ENCODE measurements around the gene WDR54.
"Not testable (repeated sequence)": the region's sequence is repeated elsewhere in the genome, so short reads cannot be mapped to it uniquely, and the experiment has no call there.

Gene WDR54

DNA sequence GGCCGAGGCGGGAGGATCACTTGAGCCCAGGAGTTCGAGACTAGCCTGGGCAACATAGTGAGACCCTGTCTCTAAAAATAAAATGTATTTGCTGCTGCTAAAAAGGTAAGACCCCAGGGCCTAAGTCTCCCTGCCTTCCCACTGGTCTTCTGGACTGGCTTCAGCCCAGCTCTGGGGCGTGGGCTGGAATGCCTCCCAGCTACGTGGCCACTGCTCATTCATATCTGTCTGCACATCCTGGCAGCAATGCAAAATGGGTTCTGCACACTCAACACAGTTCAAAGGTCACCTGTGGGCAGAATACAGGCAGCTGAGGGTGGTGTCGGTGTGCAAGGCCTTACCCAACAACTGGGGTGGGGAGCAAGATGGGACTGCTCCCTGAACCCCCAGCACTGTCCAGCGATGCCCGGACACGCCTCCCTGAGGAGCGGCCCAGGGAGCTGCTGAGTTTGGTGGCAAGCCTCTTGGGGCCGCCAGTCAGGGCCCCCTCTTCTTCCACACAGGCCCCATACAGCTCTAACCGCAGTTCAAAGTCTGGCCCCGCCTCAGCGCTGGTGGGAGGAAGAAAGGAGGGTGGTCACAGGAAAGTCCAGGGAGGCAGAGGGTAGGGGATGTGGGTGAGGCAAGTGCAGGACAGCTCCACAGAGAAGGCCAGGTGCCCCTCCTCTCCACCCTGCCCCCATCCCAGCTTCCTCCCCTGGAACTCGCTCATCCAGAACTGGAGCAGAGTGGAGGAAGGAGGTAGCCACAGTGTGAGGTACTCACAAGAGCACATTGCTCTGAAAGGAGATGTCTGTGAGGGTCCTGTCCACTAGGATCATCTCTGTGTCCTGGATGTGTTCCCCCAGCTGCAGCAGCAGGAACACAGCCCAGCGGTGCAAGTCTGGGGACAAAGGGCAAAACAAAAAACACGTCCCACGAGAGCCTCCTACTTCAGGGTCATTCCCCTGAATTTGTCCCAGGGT, 8.2 kb downstream of the WDR54 start:
- no peak for DNase-seq (ENCODE audit: low read depth in 2 of 2)

DNA sequence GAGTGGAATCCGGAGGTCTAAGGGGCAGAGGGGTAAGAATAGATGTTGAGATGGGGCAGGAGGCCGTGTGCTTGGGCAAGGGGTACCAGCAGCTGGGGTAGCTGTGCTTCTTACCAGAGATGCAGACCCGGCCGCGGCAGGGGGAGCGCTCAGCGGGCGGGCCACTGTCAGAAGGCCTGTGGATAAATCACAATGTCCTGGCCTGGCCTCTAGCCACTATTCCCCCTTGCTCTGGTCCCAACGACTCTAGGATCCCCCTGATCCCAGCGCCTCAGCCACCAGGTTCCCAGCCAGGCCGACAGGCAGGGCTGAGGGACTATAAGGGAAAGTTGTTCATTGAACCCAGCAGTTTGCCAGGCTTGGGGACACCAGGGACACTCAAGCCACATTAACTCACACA, 9.0 kb downstream of the WDR54 start:
- DNase-seq (ENCODE audit: low read depth in 2 of 2), result no peak

DNA sequence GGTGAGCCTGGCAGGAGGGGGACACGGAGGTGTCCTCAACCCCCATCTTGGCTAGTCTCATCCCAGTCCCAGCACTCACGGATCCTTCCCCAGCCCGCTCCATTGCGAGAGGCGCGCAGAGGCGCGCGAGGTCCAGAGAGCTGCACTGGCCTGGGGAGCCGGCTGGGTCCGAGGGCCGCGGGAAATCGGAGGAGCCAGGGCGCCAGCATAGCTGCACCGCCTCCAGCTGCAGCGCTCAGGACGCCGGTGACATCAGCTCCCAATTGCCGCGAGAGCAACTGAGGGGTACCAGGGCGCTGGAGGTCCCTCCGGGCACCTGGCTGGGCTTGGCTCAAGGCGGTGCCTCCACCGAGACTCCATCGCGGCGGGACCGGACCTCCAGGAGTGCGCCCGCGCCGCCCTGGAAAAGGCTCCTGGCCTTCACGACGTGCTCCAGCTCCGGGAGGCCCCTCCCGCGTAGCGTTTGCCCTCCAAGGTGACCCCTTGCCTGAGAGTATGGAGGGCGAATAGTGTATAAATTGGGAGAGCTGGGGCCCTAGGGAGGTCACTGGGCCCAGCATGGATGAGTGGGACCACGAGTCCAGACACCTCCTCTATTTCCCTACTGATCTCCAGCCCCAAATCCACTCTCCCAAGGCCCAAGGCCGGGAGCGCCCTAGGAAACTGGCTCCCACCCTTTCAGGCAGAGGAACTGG, 14.7 kb downstream of the WDR54 start:
- DNase-seq (ENCODE audit: low read depth in 2 of 2), result no peak

DNA sequence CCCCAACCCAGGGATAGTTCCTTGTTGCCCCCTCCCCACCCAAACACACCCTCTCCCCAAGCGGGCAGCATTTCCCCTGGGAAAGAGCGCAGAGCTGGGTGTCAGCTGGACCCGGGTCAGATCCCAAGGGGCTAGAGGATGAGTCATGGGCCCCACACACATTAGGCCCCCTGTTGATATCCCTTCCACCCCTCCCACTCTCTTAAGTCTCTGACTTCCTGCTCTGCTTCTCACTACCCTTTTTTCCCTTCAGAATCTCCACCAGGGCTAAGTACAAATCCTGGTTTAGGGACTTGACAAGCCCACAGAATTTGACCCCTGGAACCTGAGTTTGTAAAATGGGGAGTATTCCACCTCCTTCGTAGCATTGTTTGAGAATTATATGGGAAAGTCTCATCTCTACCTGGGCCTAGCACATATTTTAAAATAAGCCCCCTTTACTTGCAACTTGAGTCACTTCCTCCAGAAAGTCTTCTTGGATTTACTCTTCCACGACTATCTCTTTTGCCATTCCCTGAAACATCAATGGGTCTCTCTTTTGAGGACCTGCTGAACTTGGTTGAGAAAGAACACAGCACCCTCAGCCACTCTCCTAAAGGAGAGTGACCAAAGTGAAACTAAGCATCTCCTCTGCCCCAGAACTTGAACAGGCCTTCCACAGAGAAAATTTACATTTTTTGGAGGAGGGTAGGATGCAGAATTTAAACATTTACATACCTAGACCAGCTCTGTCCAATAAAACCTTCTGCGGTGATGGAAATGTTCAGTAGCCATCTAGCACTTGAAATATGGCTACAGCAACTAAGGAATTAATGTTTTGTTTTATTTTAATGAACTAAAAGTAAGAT, 15.5 kb downstream of the WDR54 start:
- no peak for DNase-seq (ENCODE audit: low read depth in 2 of 2)

DNA sequence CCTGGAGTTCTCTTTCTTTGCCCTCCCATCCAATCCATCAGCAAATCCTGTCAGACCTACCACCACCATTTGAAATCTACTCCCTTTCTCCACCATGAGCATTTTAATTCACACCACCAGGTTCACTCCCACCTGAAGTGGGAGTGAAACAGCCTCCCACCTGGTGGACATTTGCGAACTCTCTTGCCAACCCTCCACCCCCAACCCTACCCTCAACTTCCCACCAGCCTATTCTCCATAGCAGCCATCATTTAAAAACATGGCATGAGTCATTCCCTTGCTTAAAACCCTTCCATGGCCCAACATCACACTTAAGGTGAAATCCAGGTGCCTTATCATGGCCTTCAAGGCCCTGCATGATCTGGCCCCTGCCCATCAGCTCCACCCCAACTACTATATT, 16.7 kb downstream of the WDR54 start:
- DNase-seq (ENCODE audit: low read depth in 2 of 2), result no peak

DNA sequence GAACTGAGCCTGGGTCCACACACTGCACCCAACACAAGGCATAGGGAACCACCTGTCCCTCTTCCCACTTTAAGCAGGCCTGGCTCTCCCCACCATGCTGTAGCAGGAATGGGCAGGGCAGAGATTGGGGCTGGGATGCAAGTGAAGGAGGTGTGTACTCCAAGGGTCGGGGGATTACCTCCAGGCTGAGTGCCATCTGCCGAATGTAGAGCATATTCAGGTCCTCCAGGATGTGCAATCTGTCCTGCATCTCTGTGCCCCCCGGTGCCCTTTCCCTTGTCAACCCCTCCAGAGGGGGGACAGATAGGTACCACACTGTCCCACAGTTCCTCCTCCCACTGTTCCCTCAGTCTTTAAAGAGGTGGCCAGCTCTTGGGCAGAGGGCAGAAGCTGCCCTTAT, 17.8 kb downstream of the WDR54 start:
- DNase-seq (ENCODE audit: low read depth in 2 of 2), result no peak

DNA sequence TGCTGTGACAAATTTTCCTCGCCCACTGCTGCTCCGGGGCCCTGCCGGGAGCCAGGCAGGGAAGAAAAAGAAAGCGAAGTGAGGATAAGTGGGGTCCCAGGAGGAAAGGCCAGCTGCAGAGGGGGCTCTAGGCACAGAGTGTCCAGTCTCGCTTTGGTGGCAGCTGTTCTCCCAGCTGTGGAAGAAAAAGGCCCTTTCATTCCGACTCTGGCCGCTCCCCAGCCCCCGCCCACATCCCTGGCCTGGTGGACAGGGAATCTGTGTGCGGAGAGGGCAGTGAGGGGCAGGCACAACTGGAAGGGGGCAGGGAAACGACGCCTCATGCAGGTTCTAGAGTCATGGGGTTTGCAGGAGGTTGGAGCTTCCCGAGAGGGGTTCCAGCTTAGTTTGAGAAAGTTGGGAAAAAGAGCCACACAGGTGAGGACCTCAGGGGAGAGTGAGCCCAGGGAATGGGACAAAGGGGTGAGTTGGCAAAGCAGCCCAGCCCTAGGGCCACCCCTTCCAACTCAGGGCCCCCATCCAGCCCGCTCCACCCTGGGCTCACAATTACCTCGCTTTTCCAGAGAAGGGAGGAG, 18.4 kb downstream of the WDR54 start:
- no peak for DNase-seq (ENCODE audit: low read depth in 2 of 2)

DNA sequence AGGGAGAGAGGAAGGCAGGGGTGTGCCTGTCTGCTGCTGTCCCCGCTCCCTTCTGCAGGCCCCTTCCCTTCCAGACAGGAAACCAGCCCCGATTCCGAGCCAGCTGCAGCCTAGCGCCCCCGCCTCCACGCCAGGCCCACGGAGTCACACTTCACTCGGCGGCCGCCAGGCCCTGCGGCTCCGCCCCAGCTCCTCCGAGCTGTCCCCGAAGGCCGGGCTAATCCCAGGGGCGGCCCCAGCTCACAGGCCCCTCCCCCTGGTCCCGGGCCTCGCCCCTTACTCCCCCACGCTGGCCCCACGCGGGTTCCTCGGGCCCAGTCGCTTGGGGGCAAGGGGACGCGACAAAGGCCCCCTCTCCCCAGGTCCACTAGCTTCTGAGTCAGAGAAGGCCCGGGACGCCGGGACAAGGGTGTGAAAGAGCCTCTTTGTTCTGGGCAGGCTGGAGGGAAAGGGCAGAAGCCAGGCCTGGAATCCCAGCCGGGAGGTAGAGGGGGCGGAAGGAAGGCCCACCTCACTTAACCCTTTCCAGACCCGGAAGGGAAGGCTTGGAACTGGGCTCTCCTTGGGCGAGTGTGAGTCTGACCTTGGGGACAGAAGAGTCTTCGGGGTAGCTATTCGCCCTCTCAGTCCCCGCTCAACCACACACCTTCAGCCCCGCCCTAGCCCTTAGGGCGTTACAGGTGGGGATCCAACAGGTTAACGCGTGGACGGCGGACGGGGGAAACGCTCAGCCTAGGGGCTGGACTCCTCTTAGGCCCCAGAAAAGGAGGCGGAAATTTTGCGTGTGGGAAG, 19.0 kb downstream of the WDR54 start:
- peak; percentile 19 to 43 for DNase-seq (ENCODE audit: low read depth in 2 of 2)

DNA sequence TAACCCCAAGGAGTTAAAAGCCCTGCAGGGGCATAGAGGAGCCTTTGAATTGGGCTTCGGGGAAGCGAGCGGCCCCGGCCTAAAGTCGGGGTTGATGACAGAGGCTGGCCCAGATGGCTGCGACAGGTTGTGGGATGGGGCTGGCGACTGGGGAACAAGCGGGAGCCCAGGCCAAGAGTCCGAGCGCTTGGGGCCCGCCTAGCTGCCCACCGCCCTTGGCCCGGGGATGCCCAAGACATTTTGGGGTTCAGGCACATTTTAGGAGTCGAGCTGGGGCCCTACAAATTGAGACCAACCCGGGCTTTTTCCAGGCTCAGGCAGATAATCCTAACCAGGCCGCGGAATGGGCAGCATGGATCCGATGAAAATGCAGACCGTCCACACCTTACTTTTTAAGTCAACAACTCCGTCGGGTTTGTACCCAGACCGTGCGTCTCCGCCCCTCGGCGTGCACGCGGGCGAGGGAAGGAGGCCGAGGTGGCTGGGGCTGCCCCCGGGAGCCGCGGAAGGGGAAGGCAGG, 19.7 kb downstream of the WDR54 start:
- DNase-seq (ENCODE audit: low read depth in 2 of 2), result no peak

DNA sequence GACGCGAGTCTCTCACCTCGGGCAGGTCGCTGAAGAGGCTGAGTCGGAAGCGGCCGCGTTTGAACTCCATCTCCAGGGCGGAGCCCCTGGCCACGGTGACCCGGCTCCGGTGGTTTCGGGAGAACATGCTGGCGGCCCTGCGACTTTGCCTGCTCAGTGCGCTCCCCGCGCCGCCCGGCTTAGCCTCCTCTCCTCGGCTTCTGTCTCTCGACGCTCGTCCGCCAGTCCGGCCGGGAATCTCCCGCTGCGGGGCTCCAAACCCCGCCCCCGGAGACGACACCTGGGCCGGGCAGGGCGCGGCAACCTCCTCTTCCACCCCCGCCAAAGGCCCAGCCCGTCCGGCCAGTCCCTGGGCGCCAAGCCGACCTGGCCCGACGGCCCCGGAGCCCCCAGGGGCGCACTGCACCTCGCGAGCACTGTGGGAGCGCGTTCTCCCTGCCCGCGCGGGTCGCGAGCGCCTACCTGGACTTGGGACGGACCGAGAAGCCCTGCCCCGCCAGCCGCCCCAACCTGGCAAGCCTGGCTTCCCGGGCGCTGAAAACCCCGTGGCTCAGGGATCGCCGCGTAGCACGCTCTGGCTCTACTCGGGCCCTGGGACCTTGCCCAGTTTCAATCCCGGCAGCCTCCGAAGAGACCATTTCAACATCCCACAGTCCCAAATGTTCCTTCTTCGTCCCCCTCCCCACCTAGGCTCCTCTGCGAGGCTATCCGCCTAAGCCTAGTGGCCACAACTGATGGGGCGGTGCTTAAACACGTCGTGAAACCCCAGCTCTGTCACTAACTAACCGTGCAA, 20.4 kb downstream of the WDR54 start, which contains the start of gene RTKN:
TSS of gene RTKN (minus strand) at position 248 of the 793 bp plus-strand sequence. CDS start at position 127, 121 bp downstream.
- DNase-seq (ENCODE audit: low read depth in 2 of 2), result no peak

DNA sequence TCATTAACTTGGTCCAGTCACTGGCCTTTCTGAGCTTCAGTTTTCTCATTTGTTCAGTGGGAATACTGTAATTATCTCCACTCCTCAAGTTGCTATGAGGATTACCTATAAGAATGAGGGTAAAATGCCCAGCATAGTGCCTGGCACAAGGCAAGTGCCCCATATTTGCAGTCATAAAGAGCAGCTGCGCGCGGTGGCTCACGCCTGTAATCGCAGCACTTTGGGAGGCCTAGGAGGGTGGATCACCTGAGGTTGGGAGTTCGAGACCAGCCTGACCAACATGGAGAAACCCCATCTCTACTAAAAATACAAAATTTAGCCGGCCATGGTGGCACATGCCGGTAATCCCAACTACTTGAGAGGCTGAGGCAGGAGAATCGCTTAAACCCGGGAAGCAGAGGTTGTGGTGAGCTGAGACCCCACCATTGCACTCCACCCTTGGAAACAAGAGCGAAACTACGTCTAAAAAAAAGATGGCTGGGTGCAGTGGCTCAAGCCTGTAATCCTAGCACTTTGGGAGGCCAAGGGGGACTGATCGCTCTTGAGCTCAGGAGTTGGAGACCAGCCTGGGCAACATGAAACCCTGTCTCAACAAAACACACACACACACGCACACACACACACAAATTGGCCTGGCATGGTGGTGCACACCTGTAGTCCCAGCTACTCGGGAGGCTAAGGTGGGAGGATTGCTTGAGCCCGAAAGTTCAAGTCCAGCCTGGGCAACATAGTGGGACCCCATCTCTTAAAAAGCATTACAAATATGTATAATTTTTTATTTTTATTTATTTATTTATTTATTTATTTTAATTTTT, 21.2 kb downstream of the WDR54 start:
- not testable (repeated sequence) for DNase-seq (ENCODE audit: low read depth in 2 of 2)

DNA sequence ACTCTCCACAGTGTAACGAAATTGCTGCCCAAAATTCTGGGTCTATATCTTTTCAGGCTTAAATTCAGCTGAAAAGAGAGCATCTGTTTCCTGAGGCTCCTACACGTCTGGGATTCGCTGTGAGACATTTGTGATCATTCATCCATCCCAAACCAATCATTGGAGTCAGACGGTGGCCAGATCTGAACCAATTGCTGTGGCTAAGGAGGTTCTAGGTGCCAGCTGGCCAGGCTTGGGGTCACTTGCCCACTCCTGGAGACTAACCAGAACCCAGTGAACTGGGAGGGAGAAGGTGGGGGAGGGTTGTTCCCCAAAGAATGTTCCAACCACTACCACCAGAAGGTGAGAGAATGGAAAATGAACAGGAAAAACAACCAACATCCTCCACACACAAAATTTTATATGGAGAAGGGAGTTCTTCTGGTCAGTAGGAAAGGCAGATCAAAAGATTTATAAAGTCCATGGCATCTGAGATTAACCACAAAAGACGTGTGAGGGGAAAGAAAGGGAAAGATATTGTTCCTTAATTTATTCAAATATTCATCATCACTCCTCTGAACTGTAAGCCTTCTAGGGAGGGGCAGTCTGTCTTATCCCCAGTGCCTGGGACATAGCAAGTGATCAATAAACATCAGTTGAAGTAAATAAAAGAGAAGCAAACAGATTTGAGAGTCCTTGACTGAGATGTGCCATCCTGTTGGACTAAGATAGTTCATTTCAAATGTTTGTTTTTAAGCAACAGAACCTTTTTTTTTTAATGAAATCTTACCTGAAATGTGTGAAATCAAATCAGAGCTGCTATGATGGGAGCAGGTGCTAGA, 23.2 kb downstream of the WDR54 start:
- DNase-seq (ENCODE audit: low read depth in 2 of 2), result no peak

DNA sequence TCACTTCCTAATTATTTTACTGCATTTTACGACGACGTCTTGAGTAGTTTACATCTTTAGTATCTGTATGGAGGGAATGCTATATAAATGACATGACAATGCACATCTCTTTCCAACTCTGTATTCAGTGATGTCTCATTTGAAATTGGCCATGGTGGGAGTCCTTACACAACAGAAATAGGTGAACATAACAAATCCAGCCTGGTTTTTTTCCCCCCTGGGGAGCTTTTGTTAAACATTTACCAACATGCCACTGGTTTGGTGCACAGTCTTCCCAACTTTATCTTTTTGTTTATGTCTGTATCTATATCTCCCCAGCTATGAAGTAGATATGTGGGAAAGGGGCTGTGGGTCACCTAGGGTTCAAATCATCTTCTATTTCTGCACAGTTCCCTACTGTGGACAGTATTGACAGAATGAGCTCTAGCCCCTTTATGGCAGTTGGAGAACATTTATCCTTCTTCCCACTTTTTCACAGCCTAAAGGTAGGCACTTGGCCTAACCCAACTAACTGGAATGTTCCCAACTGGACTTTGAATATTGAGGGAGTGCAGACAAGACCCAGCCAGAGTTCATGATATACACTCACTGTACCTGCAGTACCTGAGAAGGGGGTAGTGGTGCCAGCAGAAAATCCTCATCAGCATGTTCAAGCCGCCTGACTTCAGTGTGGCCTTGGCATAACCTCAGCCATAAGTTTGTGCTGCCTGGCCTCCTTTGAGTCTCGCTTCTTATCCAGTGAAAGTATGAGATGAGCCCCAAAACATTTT, 25.9 kb downstream of the WDR54 start:
- DNase-seq (ENCODE audit: low read depth in 2 of 2), result no peak

DNA sequence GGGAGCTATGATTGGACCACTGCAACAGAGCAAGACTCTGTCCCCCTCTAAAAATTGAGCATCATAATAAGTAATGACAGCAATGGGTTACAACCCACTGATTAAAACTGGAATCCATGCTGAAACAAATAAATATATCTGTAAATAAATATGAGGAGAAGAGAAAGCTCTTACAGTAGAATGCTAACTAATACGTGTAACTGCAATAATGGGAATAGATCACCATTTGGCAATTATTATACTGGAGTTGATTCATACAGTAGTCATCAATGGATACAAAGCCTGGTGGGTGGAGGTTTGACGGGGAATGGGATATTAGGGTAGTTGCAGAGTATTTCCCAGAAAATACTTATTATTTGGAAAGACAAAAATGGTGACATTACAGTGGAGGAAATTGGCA, 27.2 kb downstream of the WDR54 start:
- no peak for DNase-seq (ENCODE audit: low read depth in 2 of 2)

DNA sequence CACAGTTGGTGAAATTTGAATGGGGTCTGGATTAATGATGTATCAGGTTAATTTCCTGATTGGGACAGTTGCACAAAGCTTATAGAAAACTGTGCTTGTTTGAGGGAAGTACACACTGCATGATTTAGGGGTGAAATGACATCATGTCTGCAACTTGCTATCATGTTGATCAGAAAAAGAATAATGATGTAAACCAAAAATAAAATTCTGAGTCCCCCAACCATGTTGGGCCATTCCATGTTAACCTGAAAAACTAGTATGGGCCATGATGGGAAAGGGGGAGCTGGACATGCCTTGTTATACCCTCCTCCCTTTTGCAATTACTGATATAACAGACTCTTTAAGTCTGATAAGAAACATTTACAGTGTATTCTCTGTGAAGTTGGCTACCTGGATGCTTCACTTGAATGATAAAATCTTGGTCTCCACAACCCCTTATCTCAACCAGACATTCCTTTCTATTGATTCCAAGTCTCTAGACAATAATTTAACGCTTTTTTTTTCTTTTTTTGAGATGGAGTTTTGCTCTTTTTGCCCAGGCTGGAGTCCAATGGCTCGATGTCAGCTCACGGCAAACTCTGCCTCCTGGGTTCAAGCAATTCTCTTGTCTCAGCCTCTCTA, 29.1 kb downstream of the WDR54 start:
- DNase-seq (ENCODE audit: low read depth in 2 of 2), result no peak

DNA sequence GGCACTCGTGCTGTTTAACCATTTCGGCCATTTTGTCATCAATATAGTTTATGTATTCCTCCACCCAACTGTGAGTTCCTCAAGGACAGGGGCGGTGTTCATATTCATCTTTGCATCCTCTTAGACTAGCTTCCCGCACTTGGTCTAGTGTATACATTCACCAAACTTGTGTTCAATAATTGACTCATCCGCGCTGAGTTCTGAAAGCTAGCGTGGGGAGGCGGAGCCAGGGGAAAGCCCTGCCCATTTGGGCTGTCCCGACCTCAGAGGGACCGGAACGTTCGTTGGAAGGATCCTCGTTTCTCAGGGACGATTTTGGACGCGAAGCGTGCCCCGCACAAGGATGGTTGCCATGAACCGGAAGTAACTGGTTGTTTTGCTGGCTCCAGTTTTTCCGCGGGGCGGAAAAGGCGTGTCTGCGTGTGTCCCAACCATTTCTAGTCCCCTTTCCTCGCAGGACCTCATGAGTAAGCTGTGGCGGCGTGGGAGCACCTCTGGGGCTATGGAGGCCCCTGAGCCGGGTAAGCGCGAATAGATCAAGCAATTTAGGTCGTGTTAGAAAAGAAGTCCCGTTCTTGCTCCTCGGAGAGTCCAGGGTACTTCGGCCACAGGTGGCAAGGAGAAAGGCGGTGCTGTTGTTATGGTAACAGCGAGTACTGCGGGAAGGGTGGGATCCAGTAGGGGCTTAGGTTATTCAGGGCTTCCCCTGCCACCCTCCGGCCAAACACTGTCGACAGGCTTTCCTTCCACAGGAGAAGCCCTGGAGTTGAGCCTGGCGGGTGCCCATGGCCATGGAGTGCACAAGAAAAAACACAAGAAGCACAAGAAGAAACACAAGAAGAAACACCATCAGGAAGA, 33.4 kb downstream of the WDR54 start, which contains the start of gene INO80B:
TSS of gene INO80B (plus strand) at position 434 of the 858 bp plus-strand sequence. CDS start at position 464, 30 bp downstream.
- peak; percentile 91 to 97 for DNase-seq (ENCODE audit: low read depth in 2 of 2)
